ENCODE measurements around the gene AADACL2. TPM values are rescaled to one million over a fixed set of nuclear protein-coding genes. Genes with fewer than 3 reads are reported as not detected.

AADACL2 gene, protein sequence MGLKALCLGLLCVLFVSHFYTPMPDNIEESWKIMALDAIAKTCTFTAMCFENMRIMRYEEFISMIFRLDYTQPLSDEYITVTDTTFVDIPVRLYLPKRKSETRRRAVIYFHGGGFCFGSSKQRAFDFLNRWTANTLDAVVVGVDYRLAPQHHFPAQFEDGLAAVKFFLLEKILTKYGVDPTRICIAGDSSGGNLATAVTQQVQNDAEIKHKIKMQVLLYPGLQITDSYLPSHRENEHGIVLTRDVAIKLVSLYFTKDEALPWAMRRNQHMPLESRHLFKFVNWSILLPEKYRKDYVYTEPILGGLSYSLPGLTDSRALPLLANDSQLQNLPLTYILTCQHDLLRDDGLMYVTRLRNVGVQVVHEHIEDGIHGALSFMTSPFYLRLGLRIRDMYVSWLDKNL
- not detected in 2 replicates for total RNA-seq

DNA sequence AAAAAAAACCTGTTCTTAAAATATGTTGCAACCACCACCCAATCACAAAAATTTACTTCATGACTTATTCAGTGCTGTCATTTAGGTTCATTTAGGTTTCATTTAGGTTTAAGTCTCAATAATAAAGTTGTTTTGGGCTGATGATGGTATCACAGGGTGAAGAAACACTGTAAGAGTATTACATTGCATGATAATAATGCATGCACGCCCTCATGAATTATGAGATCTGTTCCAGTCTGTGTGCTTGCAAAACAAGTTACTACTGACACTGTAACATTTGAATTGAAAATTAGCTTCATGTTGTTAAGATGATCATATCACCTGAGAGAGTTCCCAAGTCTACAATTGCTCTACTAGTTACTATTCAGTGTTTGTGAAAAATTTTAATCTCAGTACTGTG lies at the start of gene AADACL2:
Gene AADACL2 (plus strand): TSS at position 315 of the 400 bp plus-strand sequence. CDS start 109 bp downstream, outside the sequence.

Other genes with a start within 250 kb of the AADACL2 start
- gene AADAC, start 80.2 kb downstream of the AADACL2 start, total RNA-seq, result 0.39 and 0.87 TPM in 2 replicates
- not detected in 2 replicates for gene SUCNR1, start 139.7 kb downstream of the AADACL2 start, total RNA-seq

Data from mammary microvascular endothelial cell (primary cell).